ENCODE data around the gene RPRD2.
A peak's percentile ranks its signal among the peaks of the same experiment; 100 is the strongest.

DNA sequence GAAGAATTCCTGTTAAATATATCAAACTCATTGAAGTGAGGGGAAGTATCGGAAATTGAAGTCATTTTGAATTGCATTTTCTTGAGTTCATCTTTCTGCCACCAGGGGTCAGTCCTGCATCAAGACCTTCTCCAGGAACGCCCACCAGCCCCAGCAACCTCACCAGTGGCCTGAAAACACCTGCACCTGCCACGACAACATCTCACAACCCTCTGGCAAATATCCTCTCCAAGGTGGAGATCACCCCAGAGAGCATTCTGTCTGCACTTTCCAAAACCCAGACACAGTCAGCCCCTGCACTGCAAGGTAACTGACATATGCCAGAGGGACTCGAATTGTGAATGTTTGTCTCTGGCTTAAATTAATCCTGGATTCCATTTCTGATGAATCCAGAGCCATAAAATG, 100.5 kb downstream of the RPRD2 start:
- peak; percentile 91 to 94 for TF ChIP-seq RAD21 (IDR thresholded peaks at IDR 0.05)
- TF ChIP-seq, protein P1, sequence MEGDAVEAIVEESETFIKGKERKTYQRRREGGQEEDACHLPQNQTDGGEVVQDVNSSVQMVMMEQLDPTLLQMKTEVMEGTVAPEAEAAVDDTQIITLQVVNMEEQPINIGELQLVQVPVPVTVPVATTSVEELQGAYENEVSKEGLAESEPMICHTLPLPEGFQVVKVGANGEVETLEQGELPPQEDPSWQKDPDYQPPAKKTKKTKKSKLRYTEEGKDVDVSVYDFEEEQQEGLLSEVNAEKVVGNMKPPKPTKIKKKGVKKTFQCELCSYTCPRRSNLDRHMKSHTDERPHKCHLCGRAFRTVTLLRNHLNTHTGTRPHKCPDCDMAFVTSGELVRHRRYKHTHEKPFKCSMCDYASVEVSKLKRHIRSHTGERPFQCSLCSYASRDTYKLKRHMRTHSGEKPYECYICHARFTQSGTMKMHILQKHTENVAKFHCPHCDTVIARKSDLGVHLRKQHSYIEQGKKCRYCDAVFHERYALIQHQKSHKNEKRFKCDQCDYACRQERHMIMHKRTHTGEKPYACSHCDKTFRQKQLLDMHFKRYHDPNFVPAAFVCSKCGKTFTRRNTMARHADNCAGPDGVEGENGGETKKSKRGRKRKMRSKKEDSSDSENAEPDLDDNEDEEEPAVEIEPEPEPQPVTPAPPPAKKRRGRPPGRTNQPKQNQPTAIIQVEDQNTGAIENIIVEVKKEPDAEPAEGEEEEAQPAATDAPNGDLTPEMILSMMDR (IDR thresholded peaks at IDR 0.05; ENCODE audit: low read depth, low read length, missing input control), result peak; percentile 81
- no peak for TF ChIP-seq HNF4A (conservative IDR thresholded peaks at IDR 0.05)
- TF ChIP-seq TAF1 (conservative IDR thresholded peaks at IDR 0.05), result no peak
- TF ChIP-seq, protein P2, sequence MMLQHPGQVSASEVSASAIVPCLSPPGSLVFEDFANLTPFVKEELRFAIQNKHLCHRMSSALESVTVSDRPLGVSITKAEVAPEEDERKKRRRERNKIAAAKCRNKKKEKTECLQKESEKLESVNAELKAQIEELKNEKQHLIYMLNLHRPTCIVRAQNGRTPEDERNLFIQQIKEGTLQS (IDR thresholded peaks at IDR 0.05), result no peak
- TF ChIP-seq, protein P3, sequence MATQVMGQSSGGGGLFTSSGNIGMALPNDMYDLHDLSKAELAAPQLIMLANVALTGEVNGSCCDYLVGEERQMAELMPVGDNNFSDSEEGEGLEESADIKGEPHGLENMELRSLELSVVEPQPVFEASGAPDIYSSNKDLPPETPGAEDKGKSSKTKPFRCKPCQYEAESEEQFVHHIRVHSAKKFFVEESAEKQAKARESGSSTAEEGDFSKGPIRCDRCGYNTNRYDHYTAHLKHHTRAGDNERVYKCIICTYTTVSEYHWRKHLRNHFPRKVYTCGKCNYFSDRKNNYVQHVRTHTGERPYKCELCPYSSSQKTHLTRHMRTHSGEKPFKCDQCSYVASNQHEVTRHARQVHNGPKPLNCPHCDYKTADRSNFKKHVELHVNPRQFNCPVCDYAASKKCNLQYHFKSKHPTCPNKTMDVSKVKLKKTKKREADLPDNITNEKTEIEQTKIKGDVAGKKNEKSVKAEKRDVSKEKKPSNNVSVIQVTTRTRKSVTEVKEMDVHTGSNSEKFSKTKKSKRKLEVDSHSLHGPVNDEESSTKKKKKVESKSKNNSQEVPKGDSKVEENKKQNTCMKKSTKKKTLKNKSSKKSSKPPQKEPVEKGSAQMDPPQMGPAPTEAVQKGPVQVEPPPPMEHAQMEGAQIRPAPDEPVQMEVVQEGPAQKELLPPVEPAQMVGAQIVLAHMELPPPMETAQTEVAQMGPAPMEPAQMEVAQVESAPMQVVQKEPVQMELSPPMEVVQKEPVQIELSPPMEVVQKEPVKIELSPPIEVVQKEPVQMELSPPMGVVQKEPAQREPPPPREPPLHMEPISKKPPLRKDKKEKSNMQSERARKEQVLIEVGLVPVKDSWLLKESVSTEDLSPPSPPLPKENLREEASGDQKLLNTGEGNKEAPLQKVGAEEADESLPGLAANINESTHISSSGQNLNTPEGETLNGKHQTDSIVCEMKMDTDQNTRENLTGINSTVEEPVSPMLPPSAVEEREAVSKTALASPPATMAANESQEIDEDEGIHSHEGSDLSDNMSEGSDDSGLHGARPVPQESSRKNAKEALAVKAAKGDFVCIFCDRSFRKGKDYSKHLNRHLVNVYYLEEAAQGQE (IDR thresholded peaks at IDR 0.05), result no peak

Measured in liver (tissue), 3 donors.